Right hindlimb (tissue), 1 donor: Measurements from ENCODE around the gene GPR183.

Experiments
- DNase-seq: peaks from one replicate; pipeline ENCODE4 v3.0.0-alpha.2; 2018

The GPR183 gene

GRCh38 chr13:99339230-99339721, 32.1 kb upstream of the GPR183 start:
- DNase-seq: no peak

GRCh38 chr13:99335603-99336002, 28.4 kb upstream of the GPR183 start:
- no peak for DNase-seq

DNA sequence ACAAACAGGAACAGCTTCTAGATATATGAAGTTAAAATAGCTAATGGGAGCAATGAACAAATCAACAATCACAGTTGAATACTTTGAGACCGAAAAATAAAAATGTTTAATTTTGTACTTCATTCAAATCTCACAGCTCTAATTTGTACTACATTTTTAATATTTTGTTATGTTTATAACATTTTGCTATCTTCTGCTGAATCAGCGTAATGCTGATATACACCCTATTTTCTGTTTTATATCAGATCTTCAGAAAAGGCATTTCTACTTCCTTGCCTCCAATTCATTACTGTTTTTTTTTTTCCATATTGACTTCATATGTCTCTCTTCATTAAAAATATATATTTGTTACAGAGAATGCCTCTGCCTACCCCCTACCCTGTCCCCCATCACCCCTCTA, 27.9 kb upstream of the GPR183 start:
- no peak for DNase-seq

- DNase-seq: no peak
Measured at GRCh38 chr13:99334221-99334620, 27.0 kb upstream of the GPR183 start.

DNA sequence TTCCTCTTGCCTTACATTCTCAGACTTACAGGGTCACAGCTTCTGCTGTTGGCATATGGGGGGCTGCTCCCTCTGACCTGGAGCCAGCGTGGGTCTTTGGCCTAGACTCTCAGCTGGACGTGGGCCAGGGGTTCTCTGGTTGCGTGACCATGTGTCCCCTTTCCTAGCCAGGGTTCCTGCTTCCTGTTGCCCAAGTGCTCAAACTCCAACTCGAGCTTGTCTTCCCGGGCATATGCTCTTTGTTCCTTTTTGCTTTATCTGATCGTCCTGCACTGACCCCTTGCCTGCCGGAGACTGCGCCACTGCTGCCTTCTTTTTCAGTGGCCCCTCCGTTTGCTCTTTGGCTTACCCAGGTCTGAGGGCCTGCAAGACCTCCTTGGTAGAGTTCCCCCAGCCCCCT, 25.3 kb upstream of the GPR183 start:
- no peak for DNase-seq

DNA sequence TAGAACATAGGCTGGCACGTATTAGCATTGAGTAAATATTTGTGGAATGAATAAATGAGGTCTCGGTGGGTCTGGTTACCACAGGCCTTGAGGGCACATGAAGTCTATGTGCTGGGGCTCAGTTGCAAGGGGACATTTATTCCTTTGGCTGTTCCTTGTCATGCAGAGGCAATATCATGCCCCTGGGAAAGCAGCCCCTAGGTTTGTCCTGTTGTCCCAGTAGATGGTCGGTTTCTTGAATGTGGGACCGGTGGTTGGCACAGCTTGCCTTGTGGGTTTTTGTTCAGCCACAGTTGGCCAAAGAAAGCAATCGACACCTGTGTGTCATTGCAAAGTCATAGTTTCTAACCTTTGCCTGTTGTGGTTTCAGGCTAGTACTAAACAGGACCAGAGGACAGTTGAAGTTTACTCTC, 24.7 kb upstream of the GPR183 start:
- DNase-seq: no peak

DNA sequence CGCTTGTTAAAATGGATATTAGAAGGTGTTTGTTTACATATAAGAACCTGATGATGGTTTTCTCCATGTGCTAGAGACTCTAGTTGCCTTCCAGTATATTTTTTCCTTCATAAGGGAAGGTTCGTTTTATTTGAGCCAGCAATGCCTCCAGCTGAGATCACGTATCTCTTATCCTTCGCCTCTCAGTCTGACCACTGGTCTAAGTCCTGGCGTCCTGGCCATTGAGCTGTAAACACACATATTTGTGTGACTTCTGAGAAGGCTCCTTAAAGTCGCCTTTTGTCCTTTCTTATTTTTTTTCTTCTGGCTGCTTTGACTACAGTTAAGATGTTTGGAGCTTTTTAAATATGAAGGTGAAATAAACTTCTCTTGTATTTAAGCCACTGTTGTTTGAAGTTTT, 23.7 kb upstream of the GPR183 start:
- DNase-seq: no peak

GRCh38 chr13:99329477-99329876, 22.3 kb upstream of the GPR183 start:
- DNase-seq: no peak

GRCh38 chr13:99327761-99328160, 20.6 kb upstream of the GPR183 start:
- no peak for DNase-seq

- no peak for DNase-seq
Measured at GRCh38 chr13:99327126-99327525, 19.9 kb upstream of the GPR183 start.

DNA sequence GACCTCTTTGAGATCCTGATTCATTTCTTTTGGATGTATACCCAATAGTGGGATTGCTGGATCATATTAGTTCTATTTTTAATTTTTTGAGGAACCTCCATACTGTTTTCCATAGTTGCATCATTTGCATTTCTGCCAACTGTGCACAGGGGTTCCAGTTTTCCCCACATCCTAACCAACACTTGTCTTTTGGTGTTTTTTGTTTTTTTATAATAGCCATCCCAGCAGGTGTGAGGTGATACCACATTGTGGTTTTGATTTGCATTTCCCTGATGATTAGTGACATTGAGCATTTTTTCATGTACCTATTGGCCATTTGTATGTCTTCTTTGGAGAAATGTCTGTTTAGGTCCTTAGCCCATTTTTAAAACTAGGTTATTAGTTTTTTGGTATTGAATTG, 18.8 kb upstream of the GPR183 start:
- DNase-seq: no peak

- no peak for DNase-seq
Measured at GRCh38 chr13:99323488-99323887, 16.3 kb upstream of the GPR183 start.

GRCh38 chr13:99322297-99323103, 15.3 kb upstream of the GPR183 start:
- no peak for DNase-seq

- no peak for DNase-seq
Measured at GRCh38 chr13:99321709-99322108, 14.5 kb upstream of the GPR183 start.

- no peak for DNase-seq
Measured at GRCh38 chr13:99320693-99321481, 13.7 kb upstream of the GPR183 start.

DNA sequence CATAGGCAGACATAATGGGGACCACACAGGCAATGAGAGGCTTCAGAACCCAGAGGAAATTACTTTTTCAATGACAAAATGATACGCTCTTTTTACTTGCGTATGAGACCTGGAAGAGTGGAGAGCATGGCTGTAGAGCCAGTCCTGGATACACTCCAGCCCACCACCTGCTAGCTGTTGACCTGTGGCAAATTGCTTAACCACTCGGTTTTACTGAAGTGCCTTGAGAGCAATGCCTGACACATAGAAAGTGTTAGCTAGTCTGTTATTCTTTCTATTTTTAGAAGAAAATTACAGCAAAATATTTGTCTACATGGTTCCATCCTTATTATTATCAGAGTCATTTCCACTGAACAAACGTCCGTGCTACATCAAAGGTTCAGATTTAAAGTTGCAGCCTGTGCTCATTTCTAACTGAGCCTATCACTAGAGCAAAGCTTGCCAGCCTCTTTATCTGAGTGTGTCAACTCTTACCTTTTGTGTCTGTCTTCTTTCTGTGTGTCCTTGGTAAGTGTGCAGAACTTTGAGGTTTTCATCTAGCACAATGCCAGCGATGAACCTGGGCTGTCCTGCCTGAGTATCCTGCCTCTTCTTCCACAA, 9.6 kb upstream of the GPR183 start:
- no peak for DNase-seq

- no peak for DNase-seq
Measured at GRCh38 chr13:99316224-99316623, 9.0 kb upstream of the GPR183 start.

- DNase-seq: no peak
Measured at GRCh38 chr13:99315186-99315585, 8.0 kb upstream of the GPR183 start.

- no peak for DNase-seq
Measured at GRCh38 chr13:99314640-99315176, 7.5 kb upstream of the GPR183 start.

DNA sequence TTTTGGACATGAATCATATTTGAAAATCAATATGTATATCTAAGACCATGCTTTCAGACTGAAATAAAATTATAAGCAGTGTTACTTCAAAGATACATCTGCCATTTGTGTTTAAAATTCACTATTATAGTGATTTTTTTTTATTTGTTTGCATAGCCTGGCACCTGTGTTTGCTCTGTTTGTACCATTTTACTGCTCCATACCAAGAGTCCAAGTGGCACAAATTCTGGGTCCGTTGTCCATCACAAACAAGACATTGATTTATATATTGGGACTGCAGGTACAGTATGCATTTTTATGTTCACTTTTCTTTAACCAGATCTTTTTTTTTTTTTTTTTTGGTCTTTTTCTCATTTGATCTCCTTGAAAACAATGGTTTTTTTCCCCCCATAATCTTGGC, 6.7 kb upstream of the GPR183 start:
- no peak for DNase-seq

GRCh38 chr13:99313501-99313900, 6.3 kb upstream of the GPR183 start:
- DNase-seq: no peak

GRCh38 chr13:99312493-99312883, 5.3 kb upstream of the GPR183 start:
- DNase-seq: peak; percentile 38

- no peak for DNase-seq
Measured at GRCh38 chr13:99311748-99312492, 4.7 kb upstream of the GPR183 start.
